Fibroblast of the aortic adventitia (primary cell): ENCODE results near the gene PCK2. TPM values are rescaled to one million over a fixed set of nuclear protein-coding genes. Genes with fewer than 3 reads are reported as not detected.

ENCODE experiments used
- DNase-seq: peaks from one replicate; pipeline ENCODE4 v3.0.0-alpha.2; 2010; ENCODE audit warnings: low read depth
- H3K4me3 ChIP-seq: 2 replicates; pipeline ENCODE4 v1.5.1; 2011; ENCODE audit warnings: low read depth, mild to moderate bottlenecking, control low read depth, low read length, moderate library complexity
- total RNA-seq: library from RNA; depleted of rRNA; stranded (reverse); fragments of >200 nt; gene quantifications from 2 replicates; pipeline ENCODE4 v1.2.3, GENCODE V29; 2012; ENCODE audit warnings: low replicate concordance
- TF ChIP-seq, protein P1 (sequence below): IDR thresholded peaks from 2 replicates; pipeline ENCODE4 v1.5.1; 2011; ENCODE audit warnings: mild to moderate bottlenecking, low read length, control low read depth, inconsistent platforms; ENCODE audit not compliant: insufficient read depth

PCK2 gene
- total RNA-seq, 1 donor = 36.5 TPM

- no peak for DNase-seq
- no peak overlapping the region for H3K4me3 ChIP-seq
- TF ChIP-seq, protein P1, sequence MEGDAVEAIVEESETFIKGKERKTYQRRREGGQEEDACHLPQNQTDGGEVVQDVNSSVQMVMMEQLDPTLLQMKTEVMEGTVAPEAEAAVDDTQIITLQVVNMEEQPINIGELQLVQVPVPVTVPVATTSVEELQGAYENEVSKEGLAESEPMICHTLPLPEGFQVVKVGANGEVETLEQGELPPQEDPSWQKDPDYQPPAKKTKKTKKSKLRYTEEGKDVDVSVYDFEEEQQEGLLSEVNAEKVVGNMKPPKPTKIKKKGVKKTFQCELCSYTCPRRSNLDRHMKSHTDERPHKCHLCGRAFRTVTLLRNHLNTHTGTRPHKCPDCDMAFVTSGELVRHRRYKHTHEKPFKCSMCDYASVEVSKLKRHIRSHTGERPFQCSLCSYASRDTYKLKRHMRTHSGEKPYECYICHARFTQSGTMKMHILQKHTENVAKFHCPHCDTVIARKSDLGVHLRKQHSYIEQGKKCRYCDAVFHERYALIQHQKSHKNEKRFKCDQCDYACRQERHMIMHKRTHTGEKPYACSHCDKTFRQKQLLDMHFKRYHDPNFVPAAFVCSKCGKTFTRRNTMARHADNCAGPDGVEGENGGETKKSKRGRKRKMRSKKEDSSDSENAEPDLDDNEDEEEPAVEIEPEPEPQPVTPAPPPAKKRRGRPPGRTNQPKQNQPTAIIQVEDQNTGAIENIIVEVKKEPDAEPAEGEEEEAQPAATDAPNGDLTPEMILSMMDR = no peak
Observed at GRCh38 chr14:24068711-24069410, 25.2 kb upstream of the PCK2 start.

GRCh38 chr14:24069411-24069735 is 24.7 kb upstream of the PCK2 start:
- TF ChIP-seq, protein P1 = no peak
- no peak overlapping the region for H3K4me3 ChIP-seq
- DNase-seq = no peak

- TF ChIP-seq, protein P1 = no peak
- DNase-seq = no peak
- no peak overlapping the region for H3K4me3 ChIP-seq
Observed at GRCh38 chr14:24070285-24071143, 23.6 kb upstream of the PCK2 start.

DNA sequence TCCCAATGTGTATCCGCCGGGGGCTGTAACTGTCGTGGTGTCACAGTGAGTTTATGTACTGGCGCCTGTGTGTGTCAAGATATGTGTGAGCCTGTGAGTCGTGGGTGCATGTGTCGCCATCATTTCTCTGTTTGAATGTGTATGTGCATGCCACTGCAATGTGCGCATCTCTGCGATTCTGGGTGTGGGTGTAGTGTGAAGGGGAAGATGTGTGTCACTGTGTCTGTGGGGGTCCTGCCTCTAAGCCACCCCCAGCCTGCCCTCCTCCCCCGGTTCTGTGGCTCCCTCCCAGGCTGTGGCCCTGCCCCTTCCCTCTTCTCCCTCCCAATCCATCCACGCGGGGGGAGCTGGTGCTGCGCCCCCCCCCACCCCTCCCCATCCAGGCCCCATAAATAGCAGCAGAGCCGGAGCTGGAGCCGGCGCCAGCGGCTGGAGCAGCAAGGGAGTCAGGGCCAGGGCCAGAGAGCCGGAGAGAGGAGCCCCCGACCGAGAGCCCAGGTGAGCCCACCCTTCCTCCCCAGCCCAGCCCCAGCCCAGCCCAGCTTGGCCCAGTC is 22.9 kb upstream of the PCK2 start, which contains the start of gene CPNE6:
Gene CPNE6, plus strand, starts transcription at position 419 of the 554 bp plus-strand sequence. CDS start 1,375 bp downstream, outside the sequence.
- H3K4me3 ChIP-seq = no peak within 1 kb of the TSS
- TF ChIP-seq, protein P1 = no peak
- no peak for DNase-seq

- TF ChIP-seq, protein P1 = no peak
- H3K4me3 ChIP-seq = no peak overlapping the region
- no peak for DNase-seq
Observed at GRCh38 chr14:24071836-24072430, 22.2 kb upstream of the PCK2 start.

DNA sequence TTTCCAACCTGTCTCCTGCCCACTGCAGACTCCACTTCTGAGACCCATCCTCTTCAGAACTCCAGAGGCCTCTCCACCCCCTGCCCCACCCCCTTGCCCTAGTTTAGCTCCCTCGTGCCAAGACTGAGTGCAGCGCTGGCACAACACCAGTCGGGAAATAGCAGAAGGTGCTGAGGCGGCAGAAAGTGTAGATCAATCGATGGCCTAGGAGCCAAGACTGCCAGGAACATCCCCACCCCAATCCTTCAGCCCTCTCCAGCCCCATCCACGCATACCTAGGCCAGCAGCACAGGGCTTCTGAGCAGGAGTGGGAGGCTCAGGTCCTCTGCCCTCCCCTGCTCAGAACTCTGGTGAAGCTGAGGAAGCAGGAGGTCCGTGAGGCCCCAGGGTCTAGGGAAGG is 21.7 kb upstream of the PCK2 start:
- H3K4me3 ChIP-seq = no peak overlapping the region
- no peak for DNase-seq
- TF ChIP-seq, protein P1 = no peak
